H9 (cell line): ENCODE results near the gene PARD6G. TPM values are rescaled to one million over a fixed set of nuclear protein-coding genes. Genes with fewer than 3 reads are reported as not detected.

Experiments used
- DNase-seq: peaks from one replicate; pipeline ENCODE4 v3.0.0-alpha.2; 2017
- H2AFZ ChIP-seq: one replicate; pipeline ENCODE4 v1.6.1; 2013; ENCODE audit warnings: mild to moderate bottlenecking, low read length, control low read depth, moderate library complexity
- H2AK5ac ChIP-seq: 2 replicates; pipeline ENCODE4 v1.6.1; 2013; ENCODE audit warnings: low read length, control low read depth, mixed read lengths; ENCODE audit not compliant: insufficient read length
- H2BK120ac ChIP-seq: one replicate; pipeline ENCODE4 v1.6.1; 2013; ENCODE audit warnings: low read depth, mild to moderate bottlenecking, low read length, control low read depth, inconsistent platforms; ENCODE audit not compliant: poor library complexity, severe bottlenecking
- H2BK12ac ChIP-seq: 2 replicates; pipeline ENCODE4 v1.6.1; 2013; ENCODE audit warnings: low read length, control low read depth, mixed read lengths, low read depth; ENCODE audit not compliant: insufficient read length
- H2BK15ac ChIP-seq: 2 replicates; pipeline ENCODE4 v1.6.1; 2013; ENCODE audit warnings: low read depth, low read length, control low read depth
- H2BK20ac ChIP-seq: one replicate; pipeline ENCODE4 v1.6.1; 2013; ENCODE audit warnings: low read depth, mild to moderate bottlenecking, low read length, control low read depth, inconsistent platforms; ENCODE audit not compliant: poor library complexity, severe bottlenecking
- H2BK5ac ChIP-seq: 2 replicates; pipeline ENCODE4 v1.6.1; 2013; ENCODE audit warnings: low read length, control low read depth, mixed read lengths; ENCODE audit not compliant: insufficient read length
- H3K14ac ChIP-seq: 2 replicates; pipeline ENCODE4 v1.6.1; 2013; ENCODE audit warnings: low read length, control low read depth; ENCODE audit not compliant: insufficient read depth
- H3K18ac ChIP-seq: 2 replicates; pipeline ENCODE4 v1.6.1; 2013; ENCODE audit warnings: low read depth, mild to moderate bottlenecking, mixed read lengths, low read length, control low read depth; ENCODE audit not compliant: insufficient read length
- H3K23ac ChIP-seq: 2 replicates; pipeline ENCODE4 v1.6.1; 2013; ENCODE audit warnings: low read length, control low read depth, mixed read lengths, low read depth; ENCODE audit not compliant: insufficient read length
- H3K23me2 ChIP-seq: 2 replicates; pipeline ENCODE4 v1.6.1; 2013; ENCODE audit warnings: low read depth, mild to moderate bottlenecking, mixed read lengths, low read length, control low read depth; ENCODE audit not compliant: insufficient read length, poor library complexity, severe bottlenecking
- H3K27ac ChIP-seq: 2 replicates; pipeline ENCODE4 v1.5.1; 2013; ENCODE audit warnings: low read length, control low read depth, mixed read lengths, low read depth; ENCODE audit not compliant: insufficient read length
- H3K27me3 ChIP-seq: 2 replicates; pipeline ENCODE4 v1.6.1; 2013; ENCODE audit warnings: low read length, control low read depth, inconsistent platforms; ENCODE audit not compliant: insufficient read depth
- H3K4ac ChIP-seq: 2 replicates; pipeline ENCODE4 v1.6.1; 2013; ENCODE audit warnings: low read depth, mild to moderate bottlenecking, control low read depth, inconsistent platforms, low read length, moderate library complexity
- H3K4me1 ChIP-seq: 2 replicates; pipeline ENCODE4 v1.6.1; 2013; ENCODE audit warnings: low read length, control low read depth, inconsistent platforms; ENCODE audit not compliant: insufficient read depth
- H3K4me2 ChIP-seq: 2 replicates; pipeline ENCODE4 v1.6.1; 2013; ENCODE audit warnings: low read length, control low read depth, mixed read lengths; ENCODE audit not compliant: insufficient read length, insufficient read depth
- H3K56ac ChIP-seq: 2 replicates; pipeline ENCODE4 v1.6.1; 2013; ENCODE audit warnings: low read depth, mild to moderate bottlenecking, mixed read lengths, low read length, control low read depth; ENCODE audit not compliant: insufficient read length
- H3K79me1 ChIP-seq: 2 replicates; pipeline ENCODE4 v1.6.1; 2013; ENCODE audit warnings: low read depth, mild to moderate bottlenecking, moderate library complexity, low read length, control low read depth, inconsistent platforms; ENCODE audit not compliant: insufficient read depth, poor library complexity, severe bottlenecking
- H3K79me2 ChIP-seq: 2 replicates; pipeline ENCODE4 v1.6.1; 2013; ENCODE audit warnings: low read length, control low read depth, inconsistent platforms; ENCODE audit not compliant: insufficient read depth
- H3K9ac ChIP-seq: 2 replicates; pipeline ENCODE4 v1.6.1; 2013; ENCODE audit warnings: low read length, control low read depth, mixed read lengths; ENCODE audit not compliant: insufficient read length; ENCODE audit errors: extremely low read depth
- H3K9me3 ChIP-seq: one replicate; pipeline ENCODE4 v1.6.1; 2013; ENCODE audit warnings: low read depth, low read length, inconsistent platforms; ENCODE audit not compliant: control insufficient read depth
- H3T11ph ChIP-seq: one replicate; pipeline ENCODE4 v1.6.1; 2013; ENCODE audit warnings: mild to moderate bottlenecking, low read length, control low read depth, inconsistent platforms
- H4K20me1 ChIP-seq: one replicate; pipeline ENCODE4 v1.6.1; 2013; ENCODE audit not compliant: control insufficient read depth, insufficient read length, insufficient read depth
- H4K5ac ChIP-seq: 2 replicates; pipeline ENCODE4 v1.6.1; 2013; ENCODE audit warnings: low read depth, mild to moderate bottlenecking, mixed read lengths, low read length, control low read depth; ENCODE audit not compliant: insufficient read length
- H4K8ac ChIP-seq: replicated peaks from 2 replicates; pipeline ENCODE4 v1.6.1; 2013; ENCODE audit warnings: low read length, control low read depth, mixed read lengths, low read depth; ENCODE audit not compliant: insufficient read length
- H4K91ac ChIP-seq: 2 replicates; pipeline ENCODE4 v1.6.1; 2013; ENCODE audit warnings: low read depth, mild to moderate bottlenecking, moderate library complexity, mixed read lengths, low read length, control low read depth; ENCODE audit not compliant: insufficient read length
- H3K27ac Mint-ChIP-seq, 3 experiments: 2 replicates in 2 of 3; 3 replicates in 1 of 3; pipeline ENCODE4 v1.8.0; 2020 to 2021; ENCODE audit warnings: mixed read lengths in 3 of 3, mild to moderate bottlenecking in 1 of 3, moderate library complexity in 1 of 3
- H3K27me3 Mint-ChIP-seq: 2 replicates; pipeline ENCODE4 v1.8.0; 2021; ENCODE audit warnings: low read depth, mild to moderate bottlenecking, moderate library complexity, mixed read lengths
- H3K36me3 Mint-ChIP-seq, 3 experiments: 2 replicates in 2 of 3; 3 replicates in 1 of 3; pipeline ENCODE4 v1.8.0; 2020 to 2021; ENCODE audit warnings: low read depth in 3 of 3, mixed read lengths in 3 of 3; ENCODE audit not compliant: insufficient read depth in 1 of 3
- H3K4me1 Mint-ChIP-seq, 2 experiments: 2 replicates each; pipeline ENCODE4 v1.8.0; 2020; ENCODE audit warnings: mixed read lengths in 2 of 2
- H3K4me3 Mint-ChIP-seq, 2 experiments: 2 replicates in 1 of 2; 3 replicates in 1 of 2; pipeline ENCODE4 v1.8.0; 2020 to 2021; ENCODE audit warnings: mild to moderate bottlenecking in 2 of 2, mixed read lengths in 2 of 2, moderate library complexity in 1 of 2
- H3K9me3 Mint-ChIP-seq, 2 experiments: 2 replicates in 1 of 2; 3 replicates in 1 of 2; pipeline ENCODE4 v1.8.0; 2020; ENCODE audit warnings: mild to moderate bottlenecking in 2 of 2, mixed read lengths in 2 of 2, moderate library complexity in 1 of 2
- WGBS: extraction: QIAGEN DNeasy Blood & Tissue Kit; methylation state at CpG from one replicate; pipeline ENCODE4 v1.1.7; 2013; ENCODE audit warnings: missing lambda C conversion rate, low lambda C conversion rate, mixed read lengths; ENCODE audit not compliant: insufficient read length; ENCODE audit errors: extremely low coverage; 5-methylcytosine and 5-hydroxymethylcytosine counted together
- total RNA-seq: library from RNA; stranded (reverse); gene quantifications from 2 replicates; pipeline ENCODE4 v1.2.1, GENCODE V29; 2021
- TF ChIP-seq, protein P1 (sequence below): fragments of 200-600 bp; sonication (generic); conservative IDR thresholded peaks from 3 replicates; pipeline ENCODE4 v1.8.0; 2021; ENCODE audit warnings: antibody characterized with exemption, mild to moderate bottlenecking

The PARD6G gene
- total RNA-seq, 1 experiment from 2014 or later = 11.2 TPM

DNA sequence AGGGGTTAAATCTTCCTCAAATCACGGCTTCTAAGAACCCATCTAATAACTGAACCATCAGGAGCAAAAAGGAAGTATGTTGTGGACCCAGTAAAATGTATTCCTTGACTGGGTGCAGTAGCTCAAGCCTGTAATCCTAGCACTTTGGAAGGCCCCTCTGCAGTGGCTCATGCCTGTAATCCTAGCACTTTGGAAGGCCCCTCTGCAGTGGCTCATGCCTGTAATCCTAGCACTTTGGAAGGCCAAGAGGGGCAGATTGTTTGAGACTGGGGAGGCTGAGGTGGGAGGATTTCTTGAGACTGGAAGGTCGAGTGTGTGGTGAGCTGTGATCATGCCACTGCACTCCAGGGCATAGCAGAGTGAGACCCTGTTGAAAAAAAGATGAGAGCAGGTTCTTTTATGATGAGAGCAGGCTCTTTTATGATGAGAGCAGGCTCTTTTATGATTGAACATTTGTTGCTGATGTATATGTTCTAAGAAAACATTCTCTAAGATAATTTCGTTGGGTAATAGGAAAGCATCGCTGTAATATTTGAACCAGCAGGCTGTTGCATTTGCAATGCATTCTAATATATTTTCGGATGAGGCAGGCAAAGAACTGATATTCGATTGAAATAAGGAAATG, 3.5 kb upstream of the PARD6G start:
- no peak overlapping the region for H3K14ac ChIP-seq
- no peak overlapping the region for H3T11ph ChIP-seq
- no peak overlapping the region for H3K4ac ChIP-seq
- TF ChIP-seq, protein P1, sequence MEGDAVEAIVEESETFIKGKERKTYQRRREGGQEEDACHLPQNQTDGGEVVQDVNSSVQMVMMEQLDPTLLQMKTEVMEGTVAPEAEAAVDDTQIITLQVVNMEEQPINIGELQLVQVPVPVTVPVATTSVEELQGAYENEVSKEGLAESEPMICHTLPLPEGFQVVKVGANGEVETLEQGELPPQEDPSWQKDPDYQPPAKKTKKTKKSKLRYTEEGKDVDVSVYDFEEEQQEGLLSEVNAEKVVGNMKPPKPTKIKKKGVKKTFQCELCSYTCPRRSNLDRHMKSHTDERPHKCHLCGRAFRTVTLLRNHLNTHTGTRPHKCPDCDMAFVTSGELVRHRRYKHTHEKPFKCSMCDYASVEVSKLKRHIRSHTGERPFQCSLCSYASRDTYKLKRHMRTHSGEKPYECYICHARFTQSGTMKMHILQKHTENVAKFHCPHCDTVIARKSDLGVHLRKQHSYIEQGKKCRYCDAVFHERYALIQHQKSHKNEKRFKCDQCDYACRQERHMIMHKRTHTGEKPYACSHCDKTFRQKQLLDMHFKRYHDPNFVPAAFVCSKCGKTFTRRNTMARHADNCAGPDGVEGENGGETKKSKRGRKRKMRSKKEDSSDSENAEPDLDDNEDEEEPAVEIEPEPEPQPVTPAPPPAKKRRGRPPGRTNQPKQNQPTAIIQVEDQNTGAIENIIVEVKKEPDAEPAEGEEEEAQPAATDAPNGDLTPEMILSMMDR = no peak
- peaks cover 8% of the 10 kb centered on the region for H3K23me2 ChIP-seq
- H3K27ac ChIP-seq = no peak overlapping the region
- no peak overlapping the region for H4K8ac ChIP-seq
- no peak overlapping the region for H2BK15ac ChIP-seq
- no peaks in the 10 kb centered on the region for H3K79me2 ChIP-seq
- no peak overlapping the region for H2BK12ac ChIP-seq
- no peak overlapping the region for H2BK5ac ChIP-seq
- H3K56ac ChIP-seq = no peak overlapping the region
- no peak overlapping the region for H4K91ac ChIP-seq
- H3K4me2 ChIP-seq = no peak overlapping the region
- Mint-ChIP-seq H3K4me3 (no peak overlapping the region), H3K9me3 (peaks cover 18% of the 10 kb centered on the region in 2 experiments; a peak in 4 of 5 replicates), H3K27ac (no peak overlapping the region), H3K27me3 (peaks cover 38% of the 10 kb centered on the region), H3K4me1 (peaks cover 0 to under 1% of the 10 kb centered on the region in 2 experiments; a peak in 1 of 4 replicates), H3K36me3 (peaks cover 0 to 4% (median 0%) of the 10 kb centered on the region in 3 experiments; a peak in 2 of 7 replicates)
- no peak overlapping the region for H2AFZ ChIP-seq
- H4K5ac ChIP-seq = no peak overlapping the region
- no peak overlapping the region for H3K23ac ChIP-seq
- no CpG with 5 or more reads among the region's 6 CpGs for WGBS
- no peak overlapping the region for H2BK120ac ChIP-seq
- no peaks in the 10 kb centered on the region for H3K27me3 ChIP-seq
- DNase-seq = no peak
- H4K20me1 ChIP-seq = no peaks in the 10 kb centered on the region
- H2AK5ac ChIP-seq = no peak overlapping the region
- H3K4me1 ChIP-seq = no peaks in the 10 kb centered on the region
- no peak overlapping the region for H3K18ac ChIP-seq
- no peak overlapping the region for H2BK20ac ChIP-seq
- no peaks in the 10 kb centered on the region for H3K9me3 ChIP-seq
- no peak overlapping the region for H3K9ac ChIP-seq
- H3K79me1 ChIP-seq = no peaks in the 10 kb centered on the region
